ENCODE results near the gene KCNE2. TPM values are rescaled to one million over a fixed set of nuclear protein-coding genes. Genes with fewer than 3 reads are reported as not detected.
A peak's percentile ranks its signal among the peaks of the same experiment; 100 is the strongest.

The KCNE2 gene
- total and polyA plus RNA-seq, 4 donors: 0.31 to 0.65 TPM; not detected in 2

GRCh38 chr21:34343838-34344381 lies 19.9 kb upstream of the KCNE2 start:
- no peak for DNase-seq
- Histone ChIP-seq H3K27me3 (ENCODE audit: control insufficient read depth in 3 of 3, insufficient read depth in 3 of 3, low read length in 2 of 3) (no peaks in the 10 kb centered on the region), H3K36me3 (ENCODE audit: control insufficient read depth in 4 of 4, insufficient read depth in 4 of 4, low read length in 4 of 4) (no peaks in the 10 kb centered on the region), H3K9me3 (ENCODE audit: control insufficient read depth in 4 of 4, insufficient read depth in 3 of 4, low read length in 3 of 4) (no peaks in the 10 kb centered on the region), H3K4me1 (ENCODE audit: control insufficient read depth in 5 of 5, insufficient read depth in 5 of 5, low read length in 5 of 5) (peaks cover 0 to 39% (median 9%) of the 10 kb centered on the region in 5 donors), H3K27ac (ENCODE audit: low read depth in 1 of 2, low read length in 1 of 2) (no peak overlapping the region), H3K9ac (ENCODE audit: insufficient read depth in 1 of 2, low read length in 2 of 2) (no peak overlapping the region), H3K4me3 (no peak overlapping the region)
- TF ChIP-seq CTCF (IDR thresholded peaks at IDR 0.05; ENCODE audit: control extremely low read depth, extremely low read depth): no peak
- no peak for ATAC-seq (ENCODE audit: insufficient read depth, low FRiP score)
- WGBS, 2 donors: 87 to 89% methylated on average over 14 of the region's 14 CpGs

GRCh38 chr21:34344584-34344983 lies 19.2 kb upstream of the KCNE2 start:
- Histone ChIP-seq H3K9ac (ENCODE audit: insufficient read depth in 1 of 2, low read length in 2 of 2) (no peak overlapping the region), H3K4me3 (no peak overlapping the region), H3K36me3 (ENCODE audit: control insufficient read depth in 4 of 4, insufficient read depth in 4 of 4, low read length in 4 of 4) (no peaks in the 10 kb centered on the region), H3K27ac (ENCODE audit: low read depth in 1 of 2, low read length in 1 of 2) (peak overlapping the region in 1 of 2 donors; percentile 33), H3K9me3 (ENCODE audit: control insufficient read depth in 4 of 4, insufficient read depth in 3 of 4, low read length in 3 of 4) (no peaks in the 10 kb centered on the region), H3K4me1 (ENCODE audit: control insufficient read depth in 5 of 5, insufficient read depth in 5 of 5, low read length in 5 of 5) (peaks cover 0 to 39% (median 9%) of the 10 kb centered on the region in 5 donors), H3K27me3 (ENCODE audit: control insufficient read depth in 3 of 3, insufficient read depth in 3 of 3, low read length in 2 of 3) (no peaks in the 10 kb centered on the region)
- ATAC-seq (ENCODE audit: insufficient read depth, low FRiP score) (no peak), DNase-seq (no peak)
- 87 to 92% methylated on average over 5 of the region's 5 CpGs for WGBS, 2 donors
- no peak for TF ChIP-seq CTCF (IDR thresholded peaks at IDR 0.05; ENCODE audit: control extremely low read depth, extremely low read depth)

- no peak for TF ChIP-seq CTCF (IDR thresholded peaks at IDR 0.05; ENCODE audit: control extremely low read depth, extremely low read depth)
- H3K36me3 ChIP-seq (ENCODE audit: control insufficient read depth in 4 of 4, insufficient read depth in 4 of 4, low read length in 4 of 4): no peaks in the 10 kb centered on the region
- H3K9me3 ChIP-seq (ENCODE audit: control insufficient read depth in 4 of 4, insufficient read depth in 3 of 4, low read length in 3 of 4): no peaks in the 10 kb centered on the region
- H3K4me1 ChIP-seq (ENCODE audit: control insufficient read depth in 5 of 5, insufficient read depth in 5 of 5, low read length in 5 of 5): peaks cover 0 to 39% (median 9%) of the 10 kb centered on the region in 5 donors
- ATAC-seq (ENCODE audit: insufficient read depth, low FRiP score): no peak
- peak; percentile 88 to 94 (median 91) for DNase-seq
- H3K9ac ChIP-seq (ENCODE audit: insufficient read depth in 1 of 2, low read length in 2 of 2): no peak overlapping the region
- H3K27me3 ChIP-seq (ENCODE audit: control insufficient read depth in 3 of 3, insufficient read depth in 3 of 3, low read length in 2 of 3): no peaks in the 10 kb centered on the region
- H3K4me3 ChIP-seq: no peak overlapping the region
- 77 to 80% methylated on average over 15 of the region's 15 CpGs for WGBS, 2 donors
- H3K27ac ChIP-seq (ENCODE audit: low read depth in 1 of 2, low read length in 1 of 2): peak overlapping the region in 1 of 2 donors; percentile 33
Observed at GRCh38 chr21:34345091-34345871, 18.5 kb upstream of the KCNE2 start.

Measured in lung (tissue), 12 donors.